ENCODE measurements around the gene CHERP.

GRCh38 chr19:16530540-16531379 is 11.5 kb downstream of the CHERP start:
- TF ChIP-seq CTCF (conservative IDR thresholded peaks at IDR 0.05; ENCODE audit: low read depth in 2 of 2): no peak
- no peak for TF ChIP-seq REST (IDR thresholded peaks at IDR 0.05; ENCODE audit: unreplicated experiment)
- TF ChIP-seq EZH2phosphoT487 (IDR thresholded peaks at IDR 0.05; ENCODE audit: unreplicated experiment): no peak
- TF ChIP-seq POLR2AphosphoS5 (IDR thresholded peaks at IDR 0.05; ENCODE audit: low read depth): no peak
- no peak for TF ChIP-seq JUNB (IDR thresholded peaks at IDR 0.05; ENCODE audit: unreplicated experiment)
- TF ChIP-seq EZH2 (IDR thresholded peaks at IDR 0.05; ENCODE audit: low read depth, unreplicated experiment): no peak
- TF ChIP-seq ZNF462 (CRISPR knock-in tag; IDR thresholded peaks at IDR 0.05): no peak

All from GM23338 (cell line).